Stimulated activated CD4-positive, alpha-beta T cell treated with anti-CD3 and anti-CD28 coated beads, Interleukin-15, amount 100 ng/mL, for 1 hour (primary cell): Measurements from ENCODE around the gene CADPS2.
"Not testable (repeated sequence)": the region's sequence is repeated elsewhere in the genome, so short reads cannot be mapped to it uniquely, and the experiment has no call there.

Experiments
- DNase-seq, 2 donors: peaks; one replicate each; pipeline ENCODE4 v3.0.0-alpha.2; 2020; ENCODE audit warnings: low read depth in 1 of 2, low spot score in 1 of 2

Gene CADPS2

GRCh38 chr7:122850528-122850927 lies 35.7 kb downstream of the CADPS2 start:
- DNase-seq: no peak

GRCh38 chr7:122849957-122850328 lies 36.3 kb downstream of the CADPS2 start:
- no peak for DNase-seq

GRCh38 chr7:122849322-122849956 lies 36.8 kb downstream of the CADPS2 start:
- DNase-seq: no peak

- no peak for DNase-seq
Observed at GRCh38 chr7:122847871-122848473, 38.3 kb downstream of the CADPS2 start.

- no peak for DNase-seq
Observed at GRCh38 chr7:122846591-122846990, 39.7 kb downstream of the CADPS2 start.

GRCh38 chr7:122845286-122845685 lies 41.0 kb downstream of the CADPS2 start:
- DNase-seq: no peak

GRCh38 chr7:122844191-122844988 lies 41.9 kb downstream of the CADPS2 start:
- no peak for DNase-seq

GRCh38 chr7:122842971-122843370 lies 43.3 kb downstream of the CADPS2 start:
- DNase-seq: no peak

GRCh38 chr7:122836286-122836685 lies 50.0 kb downstream of the CADPS2 start:
- not testable (repeated sequence) for DNase-seq

- DNase-seq: not testable (repeated sequence)
Observed at GRCh38 chr7:122834571-122834942, 51.7 kb downstream of the CADPS2 start.

- DNase-seq: no peak
Observed at GRCh38 chr7:122833888-122834570, 52.2 kb downstream of the CADPS2 start.

- DNase-seq: no peak
Observed at GRCh38 chr7:122831436-122831835, 54.8 kb downstream of the CADPS2 start.

- DNase-seq: no peak
Observed at GRCh38 chr7:122829962-122830361, 56.3 kb downstream of the CADPS2 start.

GRCh38 chr7:122827763-122828162 lies 58.5 kb downstream of the CADPS2 start:
- DNase-seq: no peak

- no peak for DNase-seq
Observed at GRCh38 chr7:122813845-122814244, 72.4 kb downstream of the CADPS2 start.

- no peak for DNase-seq
Observed at GRCh38 chr7:122803851-122804250, 82.4 kb downstream of the CADPS2 start.

GRCh38 chr7:122803323-122803722 lies 82.9 kb downstream of the CADPS2 start:
- no peak for DNase-seq

- no peak for DNase-seq
Observed at GRCh38 chr7:122802301-122802751, 83.9 kb downstream of the CADPS2 start.

- DNase-seq: no peak
Observed at GRCh38 chr7:122791959-122792545, 94.2 kb downstream of the CADPS2 start.

GRCh38 chr7:122790591-122790990 lies 95.7 kb downstream of the CADPS2 start:
- no peak for DNase-seq

- no peak for DNase-seq
Observed at GRCh38 chr7:122790132-122790531, 96.1 kb downstream of the CADPS2 start.
